HG02678 (cell line): ENCODE data around the gene ARHGEF33.
A peak's percentile ranks its signal among the peaks of the same experiment; 100 is the strongest.

Source experiments
- ATAC-seq: cut with Tn5 transposase; IDR thresholded peaks from one replicate; pipeline ENCODE4 v1.9.1; 2021; ENCODE audit warnings: mild to moderate bottlenecking, moderate library complexity; ENCODE audit not compliant: unreplicated experiment

Gene ARHGEF33

DNA sequence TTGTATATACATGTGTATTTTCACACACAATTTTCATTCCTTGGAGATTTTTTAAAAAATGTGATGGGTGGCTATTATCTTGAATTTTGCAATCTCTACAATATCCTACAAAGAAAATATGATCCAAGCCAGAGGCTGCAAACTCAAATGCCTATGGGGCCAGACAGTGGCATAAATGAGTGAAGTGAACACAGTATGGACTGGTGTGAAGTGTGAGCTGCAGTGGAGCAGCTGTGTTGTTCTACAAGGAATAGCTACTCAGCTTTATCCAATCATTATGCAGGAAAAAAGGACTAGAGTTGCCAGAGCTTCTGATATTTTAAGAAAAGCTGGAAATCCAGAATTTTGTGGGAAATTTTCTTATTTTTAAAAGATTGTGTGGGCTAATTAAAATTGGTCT, 62.1 kb downstream of the ARHGEF33 start:
- no peak for ATAC-seq

DNA sequence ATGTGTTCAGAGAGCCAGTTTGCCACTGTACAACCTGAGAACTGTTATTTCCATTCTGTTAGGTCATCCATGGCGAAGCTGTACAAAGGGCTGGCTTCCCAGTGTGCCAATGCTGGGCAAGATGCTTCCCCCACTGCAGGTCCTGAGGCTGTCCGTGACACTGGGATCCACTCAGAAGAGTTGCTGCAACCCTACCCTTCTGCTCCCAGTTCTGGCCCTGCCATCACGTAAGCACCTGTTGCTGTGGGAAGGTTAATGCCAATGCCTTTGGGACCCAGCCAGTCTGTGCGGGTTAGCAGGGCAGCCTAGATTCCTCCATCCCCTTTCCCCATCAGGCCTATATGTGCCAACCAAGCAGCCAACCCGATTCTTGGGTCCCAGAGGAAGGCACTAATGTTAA, 68.3 kb downstream of the ARHGEF33 start:
- ATAC-seq, result no peak

DNA sequence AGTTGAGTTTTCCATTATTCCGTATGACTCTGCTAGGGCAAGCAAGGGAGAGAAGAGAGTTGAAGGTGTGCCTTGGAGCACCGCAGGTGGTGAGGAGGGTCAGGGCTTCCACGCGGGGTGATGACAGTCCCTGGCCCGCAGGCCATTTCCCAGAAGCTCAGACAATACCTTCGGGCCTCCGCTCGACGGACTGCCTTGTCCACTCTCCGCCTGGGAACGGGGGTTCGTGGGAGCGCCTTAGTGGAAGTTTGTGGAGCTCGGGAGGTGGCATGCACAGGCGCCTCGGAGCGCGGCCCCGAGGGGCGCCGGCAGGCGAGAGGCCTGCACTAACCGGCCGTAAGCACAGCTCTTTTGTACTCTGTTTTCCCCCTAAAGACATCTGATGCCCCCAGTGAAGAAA, 69.8 kb downstream of the ARHGEF33 start:
- ATAC-seq, result no peak

DNA sequence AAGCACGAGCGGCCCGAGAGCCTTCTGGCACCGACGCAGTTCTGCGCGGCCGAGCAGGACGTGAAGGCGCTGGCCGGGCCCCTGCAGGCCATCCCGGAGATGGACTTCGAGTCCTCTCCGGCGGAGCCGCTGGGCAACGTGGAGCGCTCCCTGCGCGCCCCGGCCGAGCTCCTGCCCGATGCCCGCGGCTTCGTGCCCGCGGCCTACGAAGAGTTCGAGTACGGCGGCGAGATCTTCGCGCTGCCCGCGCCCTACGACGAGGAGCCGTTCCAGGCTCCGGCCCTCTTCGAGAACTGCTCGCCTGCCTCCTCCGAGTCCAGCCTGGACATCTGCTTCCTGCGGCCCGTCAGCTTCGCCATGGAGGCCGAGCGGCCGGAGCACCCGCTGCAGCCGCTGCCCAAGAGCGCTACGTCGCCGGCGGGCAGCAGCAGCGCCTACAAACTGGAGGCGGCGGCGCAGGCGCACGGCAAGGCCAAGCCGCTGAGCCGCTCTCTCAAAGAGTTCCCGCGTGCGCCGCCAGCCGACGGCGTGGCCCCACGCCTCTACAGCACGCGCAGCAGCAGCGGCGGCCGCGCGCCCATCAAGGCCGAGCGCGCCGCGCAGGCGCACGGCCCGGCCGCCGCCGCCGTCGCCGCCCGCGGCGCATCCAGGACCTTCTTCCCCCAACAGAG, 70.4 kb downstream of the ARHGEF33 start:
- ATAC-seq, result peak; percentile 89

DNA sequence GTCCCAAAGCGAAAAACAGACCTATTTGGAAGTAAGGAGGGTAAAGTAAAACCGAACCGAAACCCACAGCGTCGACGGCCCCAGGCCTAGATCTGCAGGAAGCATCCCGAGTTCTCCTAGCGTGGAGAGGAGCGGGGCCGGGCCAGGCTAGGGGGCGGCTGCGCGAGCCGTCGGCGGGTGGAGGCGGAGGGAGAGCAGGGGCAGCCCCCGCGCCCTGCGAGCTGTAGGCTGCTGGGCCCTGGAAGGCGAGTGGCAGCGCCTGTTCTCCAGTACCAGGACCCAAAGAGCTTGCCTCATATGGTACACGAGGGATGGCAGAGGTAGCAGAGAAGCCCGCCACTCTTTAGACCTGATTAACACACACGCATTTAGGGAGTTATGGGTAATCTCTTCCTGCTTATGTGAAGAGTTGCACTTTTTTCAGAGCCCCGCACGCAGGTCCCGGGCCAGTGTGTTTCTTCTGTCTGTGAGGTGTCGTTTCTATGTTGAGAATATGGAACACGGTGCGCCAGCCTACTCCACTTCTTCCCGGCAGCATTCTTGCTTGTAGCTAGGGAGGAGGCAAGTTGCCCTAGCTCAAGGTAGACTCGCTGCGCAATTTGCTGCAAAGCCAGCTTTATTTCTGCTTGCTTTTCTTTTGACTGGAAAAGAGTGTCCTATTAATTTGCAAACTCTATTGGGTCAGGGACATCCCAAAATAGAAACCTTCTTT, 71.1 kb downstream of the ARHGEF33 start:
- no peak for ATAC-seq

DNA sequence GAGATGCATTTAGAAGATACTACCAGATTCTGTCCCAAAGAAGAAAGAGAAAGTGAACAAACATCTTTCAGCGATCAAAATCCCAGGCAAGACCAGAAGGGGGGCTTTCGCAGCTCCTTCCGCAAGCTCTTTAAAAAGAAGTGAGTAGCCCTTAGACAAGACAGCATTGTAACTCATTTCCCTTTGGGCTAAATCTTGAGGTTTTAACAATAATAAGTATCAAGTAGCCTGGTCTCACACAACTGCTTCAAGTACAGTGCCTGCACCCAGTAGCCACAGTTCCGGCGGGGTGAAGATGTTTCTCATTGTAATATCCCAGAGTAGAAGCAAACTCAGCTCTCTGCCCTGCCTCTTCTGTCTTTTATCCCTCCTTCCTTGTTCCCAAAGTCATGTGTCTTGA, 76.3 kb downstream of the ARHGEF33 start:
- ATAC-seq, result no peak

DNA sequence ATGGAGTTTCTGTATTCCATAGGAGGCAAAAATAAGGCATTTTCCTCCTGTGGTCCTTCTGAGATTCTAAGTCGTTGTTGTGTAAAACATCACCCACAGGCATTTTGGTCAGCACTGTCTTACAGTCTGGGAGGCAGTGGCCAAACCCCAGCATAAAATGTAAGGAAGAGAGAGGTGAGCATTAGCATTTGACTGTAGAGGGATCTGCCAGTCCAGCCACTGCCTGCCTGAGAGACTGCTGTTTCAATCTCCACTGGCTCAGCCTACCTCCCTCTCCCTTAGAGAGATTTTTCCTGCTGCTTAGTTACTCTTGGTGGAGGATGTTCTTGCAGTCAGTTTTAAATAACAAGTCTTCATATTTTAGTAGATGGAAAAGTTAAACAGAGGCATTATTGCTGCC, 77.0 kb downstream of the ARHGEF33 start:
- ATAC-seq, result no peak

DNA sequence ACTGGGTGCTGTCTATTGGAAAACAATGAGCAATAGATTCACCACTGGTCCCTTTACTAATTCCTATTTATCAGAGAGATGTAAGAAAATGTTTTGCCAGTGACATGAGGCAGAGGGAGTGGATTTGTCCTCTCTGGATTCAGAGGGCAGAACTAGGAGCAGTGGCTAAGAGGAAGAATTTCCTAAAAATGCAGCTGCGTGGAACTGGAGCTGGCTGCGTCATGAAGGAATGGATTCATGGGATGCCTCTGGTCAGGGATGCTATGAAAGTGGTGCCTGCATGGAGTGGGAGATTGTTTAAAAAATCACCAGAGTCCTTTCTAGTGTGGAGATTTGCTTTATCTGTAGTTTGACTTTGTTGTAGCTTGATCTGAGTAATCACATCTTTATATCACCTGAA, 78.3 kb downstream of the ARHGEF33 start:
- no peak for ATAC-seq

DNA sequence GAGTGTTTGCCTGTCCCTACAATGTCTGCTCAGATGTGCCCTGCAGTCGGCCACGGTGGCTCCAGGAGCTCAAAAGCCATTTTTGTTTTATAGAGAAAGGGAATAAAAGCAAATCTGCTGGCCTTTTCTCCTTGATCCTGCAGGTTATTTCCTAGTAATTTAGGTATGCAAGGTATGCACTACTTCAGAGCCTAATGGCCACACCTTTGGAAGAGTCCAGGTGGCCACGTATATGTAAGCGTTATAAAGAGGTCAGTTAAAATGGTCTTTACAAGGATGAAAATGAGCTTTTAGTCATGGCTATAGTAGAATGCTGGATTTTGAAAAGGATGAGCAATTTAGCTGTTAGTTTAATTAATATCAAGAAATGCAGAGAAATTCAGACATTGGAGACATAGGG, 81.7 kb downstream of the ARHGEF33 start:
- ATAC-seq, result no peak

DNA sequence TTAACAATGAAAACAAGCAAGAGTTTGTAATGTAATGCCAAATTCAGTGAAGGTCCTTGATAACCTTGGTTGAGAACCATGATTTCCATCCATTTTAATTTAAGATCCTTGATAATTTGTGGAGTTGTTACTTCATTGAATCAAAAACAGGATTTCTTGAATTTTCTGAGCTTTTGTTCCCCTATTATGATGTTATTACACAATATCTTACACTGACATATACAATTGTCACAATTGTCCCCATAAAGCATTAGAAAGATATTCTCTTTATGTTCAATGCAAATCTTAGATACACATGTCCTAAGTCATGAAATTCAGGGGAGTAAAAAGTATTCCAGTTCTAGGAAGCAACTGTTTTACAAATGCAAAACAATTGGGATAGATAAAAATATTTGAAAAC, 83.6 kb downstream of the ARHGEF33 start:
- no peak for ATAC-seq

DNA sequence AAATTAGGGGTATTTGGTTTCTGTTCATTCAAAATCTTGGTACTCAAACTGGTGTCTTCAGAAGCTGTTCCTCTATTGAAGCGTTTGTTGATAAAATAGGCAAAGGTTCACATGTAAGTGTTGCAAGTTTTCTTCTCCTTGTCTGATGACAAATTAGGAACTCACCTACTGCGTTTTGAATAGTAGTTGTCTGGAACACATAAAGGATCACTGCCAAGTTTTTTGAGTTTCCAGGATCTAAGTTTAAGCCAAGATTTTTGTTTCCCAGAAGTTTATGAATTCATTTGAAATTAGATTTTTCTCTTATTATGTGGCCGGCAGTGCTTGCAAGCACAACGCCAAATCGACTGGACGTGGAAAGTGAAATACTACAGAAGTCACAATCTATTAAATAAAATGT, 85.4 kb downstream of the ARHGEF33 start:
- ATAC-seq, result no peak

DNA sequence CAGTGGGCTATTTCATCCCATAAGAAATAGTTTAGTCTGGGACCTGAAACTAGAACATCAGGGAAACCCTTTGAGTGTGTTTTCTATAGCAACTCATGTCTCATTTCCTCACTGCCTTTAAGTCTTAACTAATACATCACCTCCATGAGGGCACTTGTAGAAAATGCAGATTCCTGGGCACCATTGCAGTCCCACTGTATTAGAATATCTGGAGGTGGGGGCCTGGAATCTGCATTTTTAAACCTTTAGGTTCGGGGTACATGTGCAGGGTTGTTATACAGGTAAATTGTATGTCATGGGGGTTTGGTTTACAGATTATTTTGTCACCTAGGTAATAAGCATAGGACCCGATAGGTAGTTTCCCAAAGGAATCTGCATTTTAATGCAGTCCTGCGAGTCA, 87.4 kb downstream of the ARHGEF33 start:
- ATAC-seq, result no peak

DNA sequence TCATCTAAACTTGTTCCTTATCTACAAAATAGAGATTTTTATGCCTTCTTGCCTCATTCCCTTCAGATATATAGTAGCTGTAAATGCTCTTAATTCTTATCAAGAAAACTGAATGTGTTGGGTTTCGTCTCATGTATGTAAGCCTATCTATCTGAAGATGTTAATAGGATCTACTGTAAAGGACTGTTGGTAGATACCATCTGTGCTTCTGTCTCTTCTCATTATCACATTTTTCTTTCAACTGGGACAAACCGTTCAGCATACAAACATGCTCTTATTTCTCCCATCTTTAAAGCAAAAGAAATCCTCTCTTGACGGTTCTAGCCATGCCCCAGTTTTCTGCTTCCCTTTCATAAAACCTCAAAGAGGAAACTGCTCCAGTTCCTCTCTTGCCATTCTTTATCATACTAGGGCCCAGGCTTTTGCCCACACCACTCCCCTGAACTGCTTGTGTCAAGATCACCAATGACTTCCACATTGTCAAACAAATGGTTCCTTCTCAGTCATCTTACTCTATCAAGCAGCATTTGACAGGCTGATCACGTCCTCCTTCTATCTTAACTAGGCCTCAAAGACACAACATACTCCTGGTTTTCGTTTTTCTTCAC, 88.7 kb downstream of the ARHGEF33 start:
- no peak for ATAC-seq

DNA sequence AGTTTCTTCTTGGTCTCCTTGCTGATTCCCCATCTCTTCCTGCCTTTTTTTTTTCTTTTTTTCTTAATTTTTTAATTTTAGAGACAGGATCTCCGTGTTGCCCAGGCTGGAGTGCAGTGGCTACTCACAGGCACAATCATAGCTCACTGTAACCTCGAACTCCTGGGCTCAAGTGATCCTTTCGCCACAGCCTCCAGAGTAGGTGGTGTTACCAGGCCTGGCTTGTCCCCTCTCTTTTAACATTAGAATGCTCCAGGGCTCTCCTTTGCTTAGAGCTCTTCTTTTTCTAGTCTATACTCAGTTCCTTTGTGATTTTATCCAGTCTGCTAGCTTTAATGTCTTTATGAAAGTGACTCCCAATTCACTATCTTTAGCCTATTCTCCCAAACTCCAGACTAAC, 89.2 kb downstream of the ARHGEF33 start:
- ATAC-seq, result no peak

DNA sequence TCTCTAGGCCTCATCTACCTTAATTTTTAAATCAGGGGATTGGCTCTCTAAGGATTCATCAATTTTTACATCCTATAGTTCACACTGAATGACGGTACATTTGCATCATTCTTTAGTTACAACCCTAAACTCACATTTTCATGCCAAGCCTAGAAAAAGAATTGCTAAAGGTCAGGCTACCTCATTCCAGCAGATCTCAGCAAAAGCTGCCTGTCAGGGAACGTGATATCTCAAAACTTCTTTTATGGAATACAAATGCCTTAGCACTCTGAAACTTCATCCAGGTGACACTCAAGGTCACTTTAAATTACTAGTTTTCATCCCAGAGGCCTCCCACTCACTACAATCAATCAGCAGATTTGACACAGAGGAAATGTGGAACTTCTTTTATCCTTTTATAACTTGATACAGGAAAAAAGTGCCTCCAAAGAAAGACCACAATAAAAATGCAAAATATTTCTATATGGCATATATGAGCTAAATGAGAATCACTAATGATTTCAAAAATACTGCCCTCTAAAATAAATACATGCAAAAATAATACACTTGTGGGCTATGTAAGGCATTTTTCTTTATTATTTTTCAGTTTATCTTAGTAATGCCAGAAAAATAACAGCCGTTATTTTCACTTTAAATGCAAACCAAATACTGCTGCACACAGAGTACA, 91.5 kb downstream of the ARHGEF33 start:
- ATAC-seq, result no peak

DNA sequence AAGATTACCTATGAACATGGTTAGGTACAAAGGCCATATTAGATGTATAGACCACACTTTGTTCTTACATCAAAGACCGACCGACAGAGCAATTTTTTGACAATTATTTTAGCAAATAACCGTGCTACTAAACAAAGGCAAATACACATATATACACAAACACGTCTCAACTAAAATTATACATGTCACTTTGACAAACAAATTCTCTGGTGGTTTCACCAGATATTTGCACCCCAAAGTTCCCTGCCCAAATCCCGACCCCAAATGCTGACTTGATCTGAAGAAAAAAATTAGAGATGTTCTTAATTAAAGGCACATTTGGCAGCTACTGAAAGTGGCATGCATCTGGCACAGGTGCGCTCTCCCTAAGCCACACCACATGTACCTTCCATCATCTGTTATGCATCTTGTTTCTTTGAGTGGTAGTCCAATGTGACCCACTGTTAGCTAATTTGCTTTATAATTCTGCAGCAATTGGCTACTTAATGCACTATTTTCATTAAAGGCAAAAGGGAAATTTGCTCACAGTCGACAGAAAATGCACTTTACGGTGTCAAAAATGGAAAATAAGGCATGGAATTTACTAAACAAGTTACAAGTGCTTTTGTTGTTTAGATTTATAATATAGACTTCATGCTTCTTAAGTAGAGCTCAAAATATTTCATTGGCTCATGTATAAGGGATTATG, 92.1 kb downstream of the ARHGEF33 start:
- ATAC-seq, result no peak

DNA sequence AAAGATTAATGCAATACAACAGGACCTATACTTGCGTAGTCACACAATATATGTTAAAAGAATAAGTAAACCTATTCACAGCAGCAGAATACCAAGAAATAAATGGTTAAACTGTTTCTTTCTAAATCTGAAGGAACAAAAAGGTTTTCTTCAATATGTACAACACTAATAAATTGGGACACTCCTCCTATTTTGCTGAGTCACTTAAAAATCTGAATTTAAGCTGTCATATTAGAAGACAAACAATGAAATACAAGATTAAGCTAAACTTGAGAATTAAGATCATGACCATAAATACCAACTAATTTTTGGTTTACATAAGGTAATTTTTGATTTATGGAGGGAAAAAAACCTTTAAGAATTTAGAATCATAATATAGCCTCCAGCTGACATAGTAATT, 92.8 kb downstream of the ARHGEF33 start:
- ATAC-seq, result no peak

DNA sequence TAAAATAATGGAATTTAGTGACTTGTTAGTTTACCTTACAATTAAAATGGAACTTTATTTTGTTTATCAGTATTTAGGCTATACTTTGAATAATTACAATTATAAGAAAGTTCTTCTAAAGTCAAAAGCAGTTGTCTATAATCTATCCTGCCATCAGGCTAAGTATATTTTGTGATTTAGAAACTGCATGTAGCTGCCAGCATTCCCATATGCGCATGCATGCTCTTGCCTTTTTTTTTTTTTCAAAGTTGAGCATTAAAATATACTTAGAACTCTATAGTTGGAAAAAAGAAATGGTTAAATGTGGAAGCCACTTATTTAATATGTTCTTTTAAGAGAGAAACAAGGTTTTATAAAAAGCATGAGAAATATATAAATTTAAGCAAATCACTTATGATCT, 99.0 kb downstream of the ARHGEF33 start:
- ATAC-seq, result no peak

DNA sequence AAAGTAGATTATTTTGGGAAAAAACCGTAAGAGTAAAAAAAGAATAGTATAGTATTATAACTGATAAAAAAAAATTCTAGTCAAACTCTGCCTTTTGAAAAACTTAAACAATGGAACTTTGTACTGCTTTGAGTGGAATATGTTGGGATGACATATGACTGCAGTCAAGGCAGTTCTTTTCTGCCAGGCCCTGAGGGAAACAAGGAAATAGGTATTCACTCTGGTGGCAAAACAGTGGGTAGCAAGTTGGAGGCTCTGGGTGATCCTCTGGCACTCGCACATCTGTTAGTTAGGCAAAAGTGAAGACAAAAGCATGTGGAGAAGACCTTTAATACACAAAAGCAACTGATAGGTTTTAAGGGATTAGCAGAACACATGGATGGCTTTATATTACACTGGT, 102.2 kb downstream of the ARHGEF33 start:
- ATAC-seq, result no peak

DNA sequence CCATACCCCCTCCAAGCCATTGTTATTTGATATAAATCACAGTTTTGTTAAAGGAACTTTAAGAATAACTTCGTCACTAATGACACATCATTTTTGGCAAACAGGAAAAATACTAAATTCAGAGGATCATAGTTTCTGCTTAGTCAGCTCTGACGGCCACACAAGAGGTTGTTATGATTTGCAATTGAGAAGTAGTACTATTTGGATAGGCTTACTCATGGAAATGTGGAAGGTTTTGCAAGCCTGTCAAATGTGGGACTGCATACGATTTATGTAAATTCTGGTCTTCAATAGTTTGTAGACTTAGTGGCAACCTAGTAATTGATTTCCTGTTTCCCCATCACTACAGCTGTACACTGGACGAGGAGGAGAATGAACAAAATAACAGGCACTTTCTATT, 108.1 kb downstream of the ARHGEF33 start:
- no peak for ATAC-seq

DNA sequence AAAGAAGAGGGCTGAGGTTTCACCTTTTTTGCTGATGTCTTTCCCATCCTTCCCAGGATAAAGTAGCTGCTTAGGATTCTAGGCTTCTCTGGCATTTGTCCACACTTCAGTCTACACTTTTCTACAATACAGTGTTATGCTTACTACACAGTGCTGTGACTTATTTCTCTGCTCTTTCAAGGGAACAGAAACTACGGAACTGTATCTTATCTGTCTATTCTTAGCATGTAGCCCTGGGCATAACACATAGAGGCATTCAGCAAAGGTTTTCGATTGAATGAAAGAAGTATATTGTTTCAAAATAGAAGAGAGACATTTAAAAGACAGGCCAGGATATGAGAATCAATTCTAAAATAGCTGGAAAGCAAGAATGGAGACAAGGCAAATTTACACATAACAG, 110.9 kb downstream of the ARHGEF33 start:
- ATAC-seq, result no peak
